Activated CD4-positive, alpha-beta T cell treated with anti-CD3 and anti-CD28 coated beads, Interleukin-2, Interleukin-4, amounts not matched to agents 100 ng/mL and 50 ng/mL, durations not matched to agents 16 hours and 8 hours (primary cell): Measurements from ENCODE around the gene NFIX.
A peak's percentile ranks its signal among the peaks of the same experiment; 100 is the strongest.

Experiments
- DNase-seq: peaks from one replicate; pipeline ENCODE4 v3.0.0-alpha.2; 2020; ENCODE audit warnings: low spot score

The NFIX gene

GRCh38 chr19:13093407-13094105 lies 98.3 kb downstream of the NFIX start:
- DNase-seq, result peak; percentile 83

GRCh38 chr19:13094106-13094504 lies 98.8 kb downstream of the NFIX start:
- no peak for DNase-seq

- DNase-seq, result no peak
These were observed 99.6 kb downstream of the NFIX start for GRCh38 chr19:13094771-13095392.

GRCh38 chr19:13095393-13095784 lies 100.1 kb downstream of the NFIX start:
- DNase-seq, result no peak

GRCh38 chr19:13095934-13096927 lies 101.0 kb downstream of the NFIX start:
- no peak for DNase-seq

- no peak for DNase-seq
These were observed 101.8 kb downstream of the NFIX start for GRCh38 chr19:13097033-13097462.

- no peak for DNase-seq
These were observed 102.4 kb downstream of the NFIX start for GRCh38 chr19:13097463-13098258.

GRCh38 chr19:13098277-13099072 lies 103.2 kb downstream of the NFIX start:
- DNase-seq, result no peak

GRCh38 chr19:13099073-13099999 lies 104.1 kb downstream of the NFIX start:
- peak; percentile 81 for DNase-seq

GRCh38 chr19:13100031-13100588 lies 104.8 kb downstream of the NFIX start:
- DNase-seq, result peak; percentile 88

GRCh38 chr19:13100841-13101589 lies 105.7 kb downstream of the NFIX start:
- DNase-seq, result no peak

GRCh38 chr19:13101590-13102415 lies 106.5 kb downstream of the NFIX start:
- no peak for DNase-seq

- DNase-seq, result no peak
These were observed 107.1 kb downstream of the NFIX start for GRCh38 chr19:13102416-13102665.

- no peak for DNase-seq
These were observed 107.6 kb downstream of the NFIX start, which contains the start of gene LYL1 for GRCh38 chr19:13102666-13103580. TSS of gene LYL1 (minus strand) at chr19:13102858. CDS start at chr19:13101171, 1,687 bp downstream.

- DNase-seq, result no peak
These were observed 108.5 kb downstream of the NFIX start for GRCh38 chr19:13103581-13104359.

GRCh38 chr19:13104360-13104847 lies 109.1 kb downstream of the NFIX start:
- DNase-seq, result peak; percentile 50
